Subcutaneous adipose tissue (tissue), 4 donors: ENCODE measurements around the gene BRAT1. TPM values are rescaled to one million over a fixed set of nuclear protein-coding genes. Genes with fewer than 3 reads are reported as not detected.

Experiments
- total RNA-seq, 4 donors: library from RNA; depleted of rRNA; stranded (reverse); fragments of >200 nt; gene quantifications; one replicate each; pipeline ENCODE4 v1.1.0, GENCODE V29; 2016
- TF ChIP-seq, protein P1 (sequence below): fragments of 450-650 bp; IDR thresholded peaks from one replicate; pipeline ENCODE4 v1.5.1; 2016; ENCODE audit warnings: low read depth, mild to moderate bottlenecking, control low read depth, antibody characterized with exemption, moderate library complexity

Gene BRAT1
- total RNA-seq, 4 donors from 2014 or later = 11.7 to 42.2 (median 19.8) TPM

GRCh38 chr7:2566890-2567678, 11.8 kb upstream of the BRAT1 start:
- TF ChIP-seq, protein P1, sequence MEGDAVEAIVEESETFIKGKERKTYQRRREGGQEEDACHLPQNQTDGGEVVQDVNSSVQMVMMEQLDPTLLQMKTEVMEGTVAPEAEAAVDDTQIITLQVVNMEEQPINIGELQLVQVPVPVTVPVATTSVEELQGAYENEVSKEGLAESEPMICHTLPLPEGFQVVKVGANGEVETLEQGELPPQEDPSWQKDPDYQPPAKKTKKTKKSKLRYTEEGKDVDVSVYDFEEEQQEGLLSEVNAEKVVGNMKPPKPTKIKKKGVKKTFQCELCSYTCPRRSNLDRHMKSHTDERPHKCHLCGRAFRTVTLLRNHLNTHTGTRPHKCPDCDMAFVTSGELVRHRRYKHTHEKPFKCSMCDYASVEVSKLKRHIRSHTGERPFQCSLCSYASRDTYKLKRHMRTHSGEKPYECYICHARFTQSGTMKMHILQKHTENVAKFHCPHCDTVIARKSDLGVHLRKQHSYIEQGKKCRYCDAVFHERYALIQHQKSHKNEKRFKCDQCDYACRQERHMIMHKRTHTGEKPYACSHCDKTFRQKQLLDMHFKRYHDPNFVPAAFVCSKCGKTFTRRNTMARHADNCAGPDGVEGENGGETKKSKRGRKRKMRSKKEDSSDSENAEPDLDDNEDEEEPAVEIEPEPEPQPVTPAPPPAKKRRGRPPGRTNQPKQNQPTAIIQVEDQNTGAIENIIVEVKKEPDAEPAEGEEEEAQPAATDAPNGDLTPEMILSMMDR = no peak

- TF ChIP-seq, protein P1 = no peak
Measured at GRCh38 chr7:2566348-2566889, 11.1 kb upstream of the BRAT1 start.

DNA sequence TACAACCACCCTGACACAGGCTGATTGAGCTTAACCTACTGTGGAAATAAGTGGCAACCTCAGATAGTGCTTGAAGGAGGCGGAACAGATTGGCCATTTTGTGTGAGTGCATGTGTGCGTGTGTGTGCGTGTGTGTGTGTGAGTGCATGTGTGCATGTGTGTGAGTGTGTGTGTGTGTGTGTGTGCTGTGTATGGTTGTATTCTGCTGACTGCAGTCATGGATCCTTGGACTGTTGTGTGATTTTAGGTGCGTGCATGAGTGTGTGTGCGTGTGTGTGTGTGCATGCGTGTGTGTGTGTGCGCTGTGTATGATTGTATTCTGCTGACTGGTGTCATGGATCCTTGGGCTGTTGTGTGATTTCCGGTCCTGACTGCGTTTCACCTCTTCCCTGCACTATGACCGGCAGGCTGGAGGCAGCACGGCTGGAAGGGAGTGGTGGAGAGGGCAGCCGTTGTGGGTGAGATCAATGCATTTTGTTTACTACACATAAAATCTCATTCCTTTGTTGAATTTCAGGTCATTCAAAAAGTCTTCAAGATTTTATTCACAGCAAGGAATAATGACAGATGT, 9.7 kb upstream of the BRAT1 start:
- TF ChIP-seq, protein P1 = no peak

DNA sequence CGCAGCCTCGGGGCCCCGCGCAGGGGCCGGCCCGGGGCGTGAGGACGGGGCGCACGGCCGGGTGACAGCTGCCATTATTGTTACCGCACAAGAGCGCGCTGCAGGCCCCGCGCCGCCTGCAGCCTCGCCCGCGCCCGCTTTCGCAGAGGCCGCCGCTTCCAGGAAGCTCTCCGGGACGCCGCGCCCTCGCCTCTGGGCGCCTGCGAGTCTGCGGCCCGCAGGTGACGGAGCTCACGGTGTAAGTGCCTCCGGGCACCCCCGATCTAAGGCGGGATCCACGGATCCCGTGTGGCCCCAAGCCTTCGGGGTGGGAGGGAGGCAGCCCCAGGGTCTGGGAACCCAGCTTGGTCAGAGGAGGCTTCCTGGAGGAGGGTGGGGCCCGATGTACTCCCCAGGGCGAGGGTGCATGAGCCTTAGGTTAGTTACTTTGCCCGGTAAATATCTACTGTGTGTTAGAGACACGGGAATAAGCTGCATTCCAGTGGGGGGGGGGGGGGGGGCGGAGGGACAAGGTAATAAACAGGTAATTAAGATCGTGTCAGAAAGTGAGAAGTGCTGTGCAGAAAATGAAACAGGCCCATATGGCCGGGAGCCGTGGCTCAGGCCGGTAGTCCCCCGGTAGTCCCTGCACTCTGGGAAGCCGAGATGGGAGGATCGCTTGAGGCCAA, 4.1 kb upstream of the BRAT1 start:
- TF ChIP-seq, protein P1 = no peak

GRCh38 chr7:2558629-2559282, 3.4 kb upstream of the BRAT1 start, which contains the start of gene IQCE:
Gene IQCE (plus strand): TSS chr7:2558979. CDS start chr7:2559182, 203 bp downstream.
- TF ChIP-seq, protein P1 = no peak

- TF ChIP-seq, protein P1 = no peak
Measured at GRCh38 chr7:2554661-2555111, 638 bp downstream of the BRAT1 start.
